Neural cell (in vitro differentiated cells): ENCODE data around the gene IFNGR1. TPM values are rescaled to one million over a fixed set of nuclear protein-coding genes. Genes with fewer than 3 reads are reported as not detected.
"Not testable (repeated sequence)": the region's sequence is repeated elsewhere in the genome, so short reads cannot be mapped to it uniquely, and the experiment has no call there.

Experiments used
- H2AFZ ChIP-seq: fragments of 200-600, 300-800 bp; sonication (generic), shearing (Covaris generic); 2 replicates; pipeline ENCODE4 v1.6.0; 2014; ENCODE audit warnings: low read depth, mild to moderate bottlenecking, antibody characterized with exemption, low read length, moderate library complexity
- H3F3A ChIP-seq: fragments of 200-600 bp; shearing (Covaris generic); 2 replicates; pipeline ENCODE4 v1.6.1; 2016; ENCODE audit warnings: mild to moderate bottlenecking, moderate library complexity, mixed read lengths, antibody characterized with exemption, low read length; ENCODE audit not compliant: insufficient read depth, poor library complexity, severe bottlenecking
- H3K27ac ChIP-seq: fragments of 200-600, 300-800 bp; sonication (generic), shearing (Covaris generic); 2 replicates; pipeline ENCODE4 v1.5.1; 2014; ENCODE audit warnings: mild to moderate bottlenecking, low read length, moderate library complexity
- H3K27me3 ChIP-seq: fragments of 300-800, 200-600 bp; sonication (generic), shearing (Covaris generic); 2 replicates; pipeline ENCODE4 v1.6.0; 2014; ENCODE audit warnings: mild to moderate bottlenecking, low read depth, low read length, moderate library complexity; ENCODE audit not compliant: insufficient read depth
- H3K36me3 ChIP-seq: fragments of 300-800, 200-600 bp; sonication (generic), shearing (Covaris generic); 2 replicates; pipeline ENCODE4 v1.5.1; 2014; ENCODE audit warnings: mild to moderate bottlenecking, antibody characterized with exemption, low read length, moderate library complexity; ENCODE audit not compliant: insufficient read depth
- H3K4me2 ChIP-seq: fragments of 300-800, 200-600 bp; sonication (generic), shearing (Covaris generic); 2 replicates; pipeline ENCODE4 v1.6.0; 2014; ENCODE audit warnings: mild to moderate bottlenecking, low read length
- H3K4me3 ChIP-seq: fragments of 300-800, 200-600 bp; sonication (generic), shearing (Covaris generic); 2 replicates; pipeline ENCODE4 v1.5.1; 2014; ENCODE audit warnings: mild to moderate bottlenecking, low read length, moderate library complexity
- H3K79me2 ChIP-seq: fragments of 200-600 bp; shearing (Covaris generic); replicated peaks from 2 replicates; pipeline ENCODE4 v1.6.0; 2014; ENCODE audit warnings: mild to moderate bottlenecking, low read length, moderate library complexity; ENCODE audit not compliant: insufficient read depth
- H3K9ac ChIP-seq: fragments of 300-800, 200-600 bp; sonication (generic), shearing (Covaris generic); 2 replicates; pipeline ENCODE4 v1.6.1; 2016; ENCODE audit warnings: mild to moderate bottlenecking, low read length, mixed read lengths
- H3K9me2 ChIP-seq: fragments of 200-600 bp; shearing (Covaris generic); 2 replicates; pipeline ENCODE4 v1.6.1; 2016; ENCODE audit warnings: mild to moderate bottlenecking, low read length, mixed read lengths; ENCODE audit not compliant: insufficient read depth
- H3K9me3 ChIP-seq: fragments of 200-600, 300-800 bp; sonication (generic), shearing (Covaris generic); 2 replicates; pipeline ENCODE4 v1.6.1; 2016; ENCODE audit warnings: mild to moderate bottlenecking, mixed run types, low read length, moderate library complexity, mixed read lengths
- H4K20me1 ChIP-seq: fragments of 200-600 bp; shearing (Covaris generic); 2 replicates; pipeline ENCODE4 v1.6.1; 2016; ENCODE audit warnings: mild to moderate bottlenecking, mixed run types; ENCODE audit not compliant: insufficient read depth
- CTCF ChIP-seq: fragments of 450-650 bp; IDR thresholded peaks from 2 replicates; pipeline ENCODE4 v1.5.1; 2014; ENCODE audit warnings: antibody characterized with exemption, mild to moderate bottlenecking, moderate library complexity; ENCODE audit not compliant: poor library complexity, severe bottlenecking
- EP300 ChIP-seq: fragments of 450-650 bp; conservative IDR thresholded peaks from 2 replicates; pipeline ENCODE4 v1.6.1; 2014; ENCODE audit warnings: antibody characterized with exemption, mild to moderate bottlenecking, moderate library complexity; ENCODE audit not compliant: poor library complexity, severe bottlenecking
- EZH2 ChIP-seq: fragments of 200-600, 300-800 bp; shearing (Covaris generic), sonication (generic); IDR thresholded peaks from 2 replicates; pipeline ENCODE4 v1.6.1; 2014; ENCODE audit warnings: antibody characterized with exemption, low read length, borderline replicate concordance, mild to moderate bottlenecking; ENCODE audit not compliant: insufficient read depth, poor library complexity, severe bottlenecking
- MXI1 ChIP-seq: fragments of 450-650 bp; conservative IDR thresholded peaks from 2 replicates; pipeline ENCODE4 v1.6.1; 2014; ENCODE audit warnings: antibody characterized with exemption, mild to moderate bottlenecking; ENCODE audit not compliant: poor library complexity, severe bottlenecking
- POLR2AphosphoS5 ChIP-seq: IDR thresholded peaks from 2 replicates; pipeline ENCODE4 v1.6.1; 2012
- RAD21 ChIP-seq: fragments of 450-650 bp; conservative IDR thresholded peaks from 2 replicates; pipeline ENCODE4 v1.6.1; 2014; ENCODE audit warnings: antibody characterized with exemption, mild to moderate bottlenecking, moderate library complexity
- SMC3 ChIP-seq: fragments of 450-650 bp; conservative IDR thresholded peaks from 2 replicates; pipeline ENCODE4 v1.6.1; 2014; ENCODE audit warnings: antibody characterized with exemption, mild to moderate bottlenecking, moderate library complexity; ENCODE audit not compliant: poor library complexity
- TAF1 ChIP-seq: IDR thresholded peaks from 2 replicates; pipeline ENCODE4 v1.6.1; 2012; ENCODE audit warnings: low read depth
- polyA plus RNA-seq: library from polyadenylated mRNA; depleted of rRNA; stranded (reverse); fragments of >200 nt; gene quantifications from 2 replicates; pipeline ENCODE4 v1.2.3, GENCODE V29; 2014
- TF ChIP-seq, protein P1 (sequence below): IDR thresholded peaks from 2 replicates; pipeline ENCODE4 v1.6.1; 2012; ENCODE audit warnings: borderline replicate concordance

Gene IFNGR1
- polyA plus RNA-seq, 1 donor from 2014 or later, result 57.2 TPM

GRCh38 chr6:137208279-137208678 is 10.9 kb downstream of the IFNGR1 start:
- Histone ChIP-seq H3K36me3 (peaks cover 7% of the 10 kb centered on the region), H3K9me3 (no peaks in the 10 kb centered on the region), H2AFZ (no peak overlapping the region), H3K4me3 (no peak overlapping the region), H3K9me2 (no peaks in the 10 kb centered on the region), H3K27me3 (no peaks in the 10 kb centered on the region), H3K79me2 (peaks cover 34% of the 10 kb centered on the region), H4K20me1 (no peaks in the 10 kb centered on the region), H3F3A (no peaks in the 10 kb centered on the region), H3K4me2 (no peak overlapping the region), H3K9ac (no peak overlapping the region), H3K27ac (no peak overlapping the region)
- no peak for TF ChIP-seq MXI1
- no peak for TF ChIP-seq POLR2AphosphoS5
- no peak for TF ChIP-seq EP300
- TF ChIP-seq TAF1, result no peak
- no peak for TF ChIP-seq SMC3
- TF ChIP-seq RAD21, result no peak
- no peak for TF ChIP-seq EZH2
- TF ChIP-seq, protein P1, sequence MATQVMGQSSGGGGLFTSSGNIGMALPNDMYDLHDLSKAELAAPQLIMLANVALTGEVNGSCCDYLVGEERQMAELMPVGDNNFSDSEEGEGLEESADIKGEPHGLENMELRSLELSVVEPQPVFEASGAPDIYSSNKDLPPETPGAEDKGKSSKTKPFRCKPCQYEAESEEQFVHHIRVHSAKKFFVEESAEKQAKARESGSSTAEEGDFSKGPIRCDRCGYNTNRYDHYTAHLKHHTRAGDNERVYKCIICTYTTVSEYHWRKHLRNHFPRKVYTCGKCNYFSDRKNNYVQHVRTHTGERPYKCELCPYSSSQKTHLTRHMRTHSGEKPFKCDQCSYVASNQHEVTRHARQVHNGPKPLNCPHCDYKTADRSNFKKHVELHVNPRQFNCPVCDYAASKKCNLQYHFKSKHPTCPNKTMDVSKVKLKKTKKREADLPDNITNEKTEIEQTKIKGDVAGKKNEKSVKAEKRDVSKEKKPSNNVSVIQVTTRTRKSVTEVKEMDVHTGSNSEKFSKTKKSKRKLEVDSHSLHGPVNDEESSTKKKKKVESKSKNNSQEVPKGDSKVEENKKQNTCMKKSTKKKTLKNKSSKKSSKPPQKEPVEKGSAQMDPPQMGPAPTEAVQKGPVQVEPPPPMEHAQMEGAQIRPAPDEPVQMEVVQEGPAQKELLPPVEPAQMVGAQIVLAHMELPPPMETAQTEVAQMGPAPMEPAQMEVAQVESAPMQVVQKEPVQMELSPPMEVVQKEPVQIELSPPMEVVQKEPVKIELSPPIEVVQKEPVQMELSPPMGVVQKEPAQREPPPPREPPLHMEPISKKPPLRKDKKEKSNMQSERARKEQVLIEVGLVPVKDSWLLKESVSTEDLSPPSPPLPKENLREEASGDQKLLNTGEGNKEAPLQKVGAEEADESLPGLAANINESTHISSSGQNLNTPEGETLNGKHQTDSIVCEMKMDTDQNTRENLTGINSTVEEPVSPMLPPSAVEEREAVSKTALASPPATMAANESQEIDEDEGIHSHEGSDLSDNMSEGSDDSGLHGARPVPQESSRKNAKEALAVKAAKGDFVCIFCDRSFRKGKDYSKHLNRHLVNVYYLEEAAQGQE, result no peak
- TF ChIP-seq CTCF, result no peak

DNA sequence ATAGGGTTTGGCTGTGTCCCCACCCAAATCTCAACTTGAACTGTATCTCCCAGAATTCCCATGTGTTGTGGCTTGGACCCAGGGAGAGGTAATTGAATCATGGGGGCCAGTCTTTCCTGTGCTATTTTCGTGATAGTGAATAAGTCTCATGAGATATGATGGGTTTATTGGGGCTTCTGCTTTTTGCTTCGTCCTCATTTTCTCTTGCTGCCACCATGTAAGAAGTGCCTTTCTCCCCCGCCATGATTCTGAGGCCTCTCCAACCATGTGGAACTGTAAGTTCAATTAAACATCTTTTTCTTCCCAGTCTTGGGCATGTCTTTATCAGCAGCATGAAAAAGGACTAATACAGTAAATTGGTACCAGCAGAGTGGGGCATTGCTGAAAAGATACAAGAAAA is 11.7 kb downstream of the IFNGR1 start:
- H3K27ac ChIP-seq, H3K9me2 ChIP-seq, H3K9ac ChIP-seq, H3K4me2 ChIP-seq, H3K4me3 ChIP-seq, H3F3A ChIP-seq, H4K20me1 ChIP-seq, H3K36me3 ChIP-seq, H2AFZ ChIP-seq, H3K27me3 ChIP-seq, H3K9me3 ChIP-seq: not testable (repeated sequence)
- peaks cover 26% of the 10 kb centered on the region for H3K79me2 ChIP-seq

- Histone ChIP-seq H4K20me1 (no peaks in the 10 kb centered on the region), H3K36me3 (peaks cover 8% of the 10 kb centered on the region), H3K9me2 (no peaks in the 10 kb centered on the region), H2AFZ (no peak overlapping the region), H3K9me3 (no peaks in the 10 kb centered on the region), H3F3A (no peaks in the 10 kb centered on the region), H3K27ac (no peak overlapping the region), H3K27me3 (no peaks in the 10 kb centered on the region), H3K79me2 (peaks cover 19% of the 10 kb centered on the region), H3K9ac (no peak overlapping the region), H3K4me2 (no peak overlapping the region), H3K4me3 (no peak overlapping the region)
- TF ChIP-seq EP300 (no peak), SMC3 (no peak), TAF1 (no peak), MXI1 (no peak), RAD21 (no peak), CTCF (no peak), POLR2AphosphoS5 (no peak), EZH2 (no peak)
- TF ChIP-seq, protein P1, result no peak
Observed at GRCh38 chr6:137206577-137206976, 12.6 kb downstream of the IFNGR1 start.
